Gastroesophageal sphincter (tissue), 3 donors: ENCODE data around the gene DAPK1.

Experiments
- EP300 ChIP-seq: sonication (generic); formaldehyde crosslinking; IDR thresholded peaks from one replicate; pipeline ENCODE4 v1.6.1; 2017; ENCODE audit warnings: antibody characterized with exemption, mild to moderate bottlenecking
- POLR2A ChIP-seq, 2 donors: fragments of 450-650 bp; IDR thresholded peaks; one replicate each; pipeline ENCODE4 v1.6.1; 2017; ENCODE audit warnings: antibody characterized with exemption in 2 of 2, mild to moderate bottlenecking in 2 of 2, moderate library complexity in 1 of 2
- POLR2AphosphoS5 ChIP-seq: sonication (generic); formaldehyde crosslinking; IDR thresholded peaks from one replicate; pipeline ENCODE4 v1.6.1; 2017; ENCODE audit warnings: antibody characterized with exemption
- TF ChIP-seq, protein P1 (sequence below), 4 experiments: fragments of 200-600 bp in 2 of 4; fragments of 450-650 bp in 2 of 4; sonication (generic) in 1 of 4; IDR thresholded peaks; one replicate each; pipeline ENCODE4 v1.5.1; 2017 to 2019; ENCODE audit warnings: antibody characterized with exemption in 4 of 4, mild to moderate bottlenecking in 2 of 4, moderate library complexity in 2 of 4

GRCh38 chr9:87683751-87684626 lies 186.3 kb downstream of the DAPK1 start:
- TF ChIP-seq, protein P1, sequence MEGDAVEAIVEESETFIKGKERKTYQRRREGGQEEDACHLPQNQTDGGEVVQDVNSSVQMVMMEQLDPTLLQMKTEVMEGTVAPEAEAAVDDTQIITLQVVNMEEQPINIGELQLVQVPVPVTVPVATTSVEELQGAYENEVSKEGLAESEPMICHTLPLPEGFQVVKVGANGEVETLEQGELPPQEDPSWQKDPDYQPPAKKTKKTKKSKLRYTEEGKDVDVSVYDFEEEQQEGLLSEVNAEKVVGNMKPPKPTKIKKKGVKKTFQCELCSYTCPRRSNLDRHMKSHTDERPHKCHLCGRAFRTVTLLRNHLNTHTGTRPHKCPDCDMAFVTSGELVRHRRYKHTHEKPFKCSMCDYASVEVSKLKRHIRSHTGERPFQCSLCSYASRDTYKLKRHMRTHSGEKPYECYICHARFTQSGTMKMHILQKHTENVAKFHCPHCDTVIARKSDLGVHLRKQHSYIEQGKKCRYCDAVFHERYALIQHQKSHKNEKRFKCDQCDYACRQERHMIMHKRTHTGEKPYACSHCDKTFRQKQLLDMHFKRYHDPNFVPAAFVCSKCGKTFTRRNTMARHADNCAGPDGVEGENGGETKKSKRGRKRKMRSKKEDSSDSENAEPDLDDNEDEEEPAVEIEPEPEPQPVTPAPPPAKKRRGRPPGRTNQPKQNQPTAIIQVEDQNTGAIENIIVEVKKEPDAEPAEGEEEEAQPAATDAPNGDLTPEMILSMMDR (IDR thresholded peaks at IDR 0.05): no peak
- TF ChIP-seq POLR2AphosphoS5: no peak
- TF ChIP-seq EP300: no peak
- TF ChIP-seq POLR2A (IDR thresholded peaks at IDR 0.05): no peak
